ENCODE data around the gene SH3BP2.
"Not testable (repeated sequence)": the region's sequence is repeated elsewhere in the genome, so short reads cannot be mapped to it uniquely, and the experiment has no call there.

The SH3BP2 gene

DNA sequence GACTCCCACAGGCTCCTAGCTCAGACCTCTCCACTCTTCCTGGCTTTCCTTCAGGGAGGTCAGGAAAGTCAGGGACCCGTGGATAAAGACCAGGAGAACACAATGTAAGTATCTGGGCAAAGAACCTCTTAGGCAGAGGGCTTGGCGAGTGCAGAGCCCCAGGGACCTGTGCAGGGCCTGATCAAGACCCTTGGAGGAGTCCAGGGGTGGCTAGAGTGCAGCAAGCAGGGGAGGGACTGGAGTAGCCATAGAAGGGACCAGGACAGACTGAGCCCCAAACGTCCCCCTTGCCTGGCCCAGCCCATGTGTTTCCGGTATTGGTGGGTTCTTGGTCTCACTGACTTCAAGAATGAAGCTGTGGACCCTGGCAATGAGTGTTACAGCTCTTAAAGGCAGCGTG is 30.8 kb upstream of the SH3BP2 start:
- no peak for DNase-seq

DNA sequence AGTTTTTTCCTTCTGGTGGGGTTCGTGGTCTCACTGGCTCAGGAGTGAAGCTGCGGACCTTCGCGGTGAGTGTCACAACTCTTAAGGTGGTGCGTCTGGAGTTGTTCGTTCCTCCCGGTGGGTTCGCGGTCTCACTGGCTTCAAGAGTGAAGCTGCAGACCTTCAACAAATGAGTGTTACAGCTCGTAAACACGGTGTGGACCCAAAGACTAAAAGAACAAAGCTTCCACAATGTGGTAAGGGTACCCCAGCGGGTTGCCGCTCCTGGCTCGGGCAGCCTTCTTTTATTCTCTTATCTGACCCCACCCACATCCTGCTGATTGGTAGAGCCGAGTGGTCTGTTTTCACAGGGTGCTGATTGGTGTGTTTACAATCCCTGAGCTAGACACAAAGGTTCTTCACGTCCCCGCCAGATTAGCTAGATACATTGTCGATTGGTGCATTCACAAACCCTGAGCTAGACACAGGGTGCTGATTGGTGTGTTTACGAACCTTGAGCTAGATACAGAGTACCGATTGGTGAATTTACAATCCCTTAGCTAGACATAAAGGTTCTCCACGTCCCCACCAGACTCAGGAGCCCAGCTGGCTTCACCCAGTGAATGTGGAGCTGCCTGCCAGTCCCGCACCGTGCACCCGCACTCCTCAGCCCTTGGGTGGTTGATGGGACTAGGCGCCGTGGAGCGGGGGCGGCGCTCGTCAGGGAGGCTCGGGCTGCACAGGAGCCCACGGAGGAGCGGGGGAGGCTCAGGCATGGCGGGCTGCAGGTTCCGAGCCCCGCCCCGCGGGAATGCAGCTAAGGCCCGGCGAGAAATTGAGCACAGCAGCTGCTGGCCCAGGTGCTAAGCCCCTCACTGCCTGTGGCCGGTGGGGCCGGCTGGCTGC is 30.2 kb upstream of the SH3BP2 start:
- not testable (repeated sequence) for DNase-seq

DNA sequence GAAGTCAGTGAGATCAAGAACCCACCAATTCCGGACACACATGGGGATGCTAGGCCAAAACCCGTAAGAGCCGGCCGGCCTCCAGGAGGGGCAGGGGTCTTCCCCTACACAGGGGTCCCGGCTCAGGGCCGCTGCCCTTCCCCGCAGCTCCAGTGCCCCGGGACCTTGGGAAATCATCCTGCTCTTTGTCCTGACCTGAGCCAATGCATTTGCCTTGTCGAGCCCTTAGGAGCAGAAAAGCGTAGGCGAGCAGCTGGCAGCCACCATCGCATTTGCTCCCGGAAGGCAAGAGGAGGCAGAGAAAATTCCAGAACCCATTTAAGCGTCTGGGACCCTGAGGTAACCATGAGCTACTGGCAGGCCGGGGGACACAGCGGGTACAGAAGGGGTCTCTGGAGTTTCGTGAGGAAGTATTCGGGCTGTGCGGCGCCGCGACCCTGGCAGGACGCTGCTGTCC is 29.3 kb upstream of the SH3BP2 start:
- peak in 1 of 51 donors; percentile 15 for DNase-seq

DNA sequence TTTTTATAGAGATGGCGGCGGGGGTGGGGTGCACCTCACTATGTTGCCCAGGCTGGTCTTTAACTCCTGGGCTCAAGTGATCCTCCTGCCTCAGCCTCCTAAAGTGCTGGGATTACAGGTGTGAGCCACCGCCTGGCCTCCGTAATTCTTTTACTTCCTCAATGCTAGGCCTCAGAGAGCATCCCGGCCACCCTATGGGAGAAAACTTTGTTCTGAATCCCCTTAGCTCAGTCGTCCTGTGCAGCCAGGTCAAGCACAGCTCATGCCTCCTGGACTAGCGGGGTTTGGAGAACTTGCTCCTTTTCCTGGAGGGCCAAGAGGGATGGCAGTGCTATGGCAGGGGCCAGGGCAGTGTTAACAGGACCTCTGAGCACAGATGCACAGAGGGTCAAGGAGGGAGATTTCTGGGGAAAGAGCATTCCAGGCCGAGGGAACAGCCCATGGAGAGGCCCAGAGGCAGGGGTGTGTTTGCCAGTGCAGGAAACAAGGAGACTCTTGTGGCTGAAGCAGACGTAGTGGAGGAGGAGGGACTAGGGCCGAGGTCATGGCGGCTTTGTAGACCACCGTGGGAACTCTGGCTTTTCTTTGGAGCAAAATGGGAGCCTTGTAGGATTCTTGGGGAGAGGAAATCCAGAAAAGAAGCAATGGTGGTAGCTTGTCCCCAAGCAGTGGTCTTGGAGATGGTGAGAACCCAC is 26.9 kb upstream of the SH3BP2 start:
- DNase-seq = no peak

DNA sequence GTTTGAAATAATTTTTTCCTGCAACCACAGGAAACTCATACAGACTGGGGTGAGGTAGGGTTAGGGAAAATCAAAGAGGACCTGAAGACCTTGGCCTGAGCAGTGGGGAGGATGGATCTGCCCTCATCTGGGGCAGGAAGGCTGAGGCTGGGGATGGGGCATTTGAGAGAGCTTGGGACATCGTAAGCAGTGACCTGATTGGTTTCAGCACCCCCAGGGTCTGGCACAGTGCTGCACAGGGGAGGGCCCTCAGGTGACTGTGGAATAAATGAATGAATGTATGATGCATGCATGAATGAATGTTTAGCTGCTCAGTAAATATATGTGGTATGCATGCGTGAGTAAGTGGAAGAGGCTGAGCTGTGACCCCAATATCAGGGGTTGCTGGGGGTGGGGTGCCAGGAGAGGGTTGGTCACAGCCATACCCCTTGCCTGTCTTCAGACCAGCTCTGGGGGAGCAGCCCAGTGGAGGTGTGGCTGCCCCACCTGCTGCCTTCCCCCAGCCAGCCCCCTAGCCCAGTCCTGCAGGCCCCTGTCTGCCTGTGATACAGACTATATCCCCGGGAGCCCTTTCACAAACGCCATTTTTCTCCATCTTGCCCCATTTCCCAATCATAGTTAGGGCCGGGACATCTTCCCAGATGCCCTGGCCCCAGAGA is 25.7 kb upstream of the SH3BP2 start:
- DNase-seq = no peak

DNA sequence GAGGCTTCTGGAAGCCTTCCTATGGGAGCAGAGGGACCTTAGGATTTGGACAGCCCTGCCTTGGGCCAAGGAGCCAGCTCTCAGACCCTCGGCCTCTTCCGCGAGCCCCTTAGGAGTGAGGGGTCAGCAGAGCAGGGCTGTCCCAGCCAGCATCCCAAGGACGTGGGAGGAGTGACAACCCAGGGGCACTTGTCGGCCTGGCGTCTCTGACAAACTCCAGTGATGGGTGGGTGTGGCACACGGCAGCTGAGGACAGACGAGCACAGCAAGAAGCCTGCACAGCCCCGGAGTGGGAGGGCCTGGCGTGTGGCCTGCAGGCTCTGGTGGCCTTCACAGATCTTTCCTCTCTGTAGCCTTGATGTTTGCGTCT is 25.2 kb upstream of the SH3BP2 start:
- no peak for DNase-seq

DNA sequence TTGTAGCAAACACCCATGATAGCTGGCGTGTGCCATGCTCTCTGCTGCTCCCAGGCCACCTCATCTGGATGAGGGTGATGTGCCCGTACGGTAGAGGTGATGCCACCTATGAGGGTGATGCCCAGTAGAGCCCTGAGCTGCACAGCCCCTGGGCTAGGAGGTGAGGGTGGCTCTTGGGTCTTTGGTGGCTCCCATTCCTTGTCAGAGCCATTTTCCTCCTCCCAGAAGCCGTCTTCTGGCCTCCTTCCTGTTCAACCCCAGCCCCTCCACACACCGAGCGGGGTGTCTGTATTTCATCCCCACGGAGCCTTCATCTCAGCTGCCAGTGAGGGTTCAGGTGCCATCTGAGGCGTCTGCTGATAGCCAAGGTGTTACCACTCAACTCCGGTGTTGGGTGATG is 24.8 kb upstream of the SH3BP2 start:
- DNase-seq = no peak

DNA sequence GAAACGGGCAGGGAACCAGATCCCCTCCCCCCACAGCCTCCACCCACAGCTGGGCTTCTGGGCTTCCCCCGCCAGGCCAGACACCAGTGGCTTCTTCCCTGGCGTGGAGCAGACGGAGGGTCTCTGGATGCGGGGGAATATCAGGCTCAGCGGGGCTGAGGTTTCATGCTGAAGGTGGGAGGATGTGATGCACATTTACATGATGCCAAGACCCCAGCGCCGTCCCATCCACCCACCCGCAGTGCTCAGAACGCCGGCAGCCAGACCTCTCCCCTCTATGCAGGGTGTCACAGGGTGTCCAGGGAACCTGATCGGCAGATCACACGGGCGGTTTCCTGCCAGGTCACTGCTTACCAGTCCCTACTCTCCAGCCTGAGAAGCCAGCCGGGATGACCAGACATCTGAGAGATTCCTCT is 24.0 kb upstream of the SH3BP2 start:
- DNase-seq = no peak

DNA sequence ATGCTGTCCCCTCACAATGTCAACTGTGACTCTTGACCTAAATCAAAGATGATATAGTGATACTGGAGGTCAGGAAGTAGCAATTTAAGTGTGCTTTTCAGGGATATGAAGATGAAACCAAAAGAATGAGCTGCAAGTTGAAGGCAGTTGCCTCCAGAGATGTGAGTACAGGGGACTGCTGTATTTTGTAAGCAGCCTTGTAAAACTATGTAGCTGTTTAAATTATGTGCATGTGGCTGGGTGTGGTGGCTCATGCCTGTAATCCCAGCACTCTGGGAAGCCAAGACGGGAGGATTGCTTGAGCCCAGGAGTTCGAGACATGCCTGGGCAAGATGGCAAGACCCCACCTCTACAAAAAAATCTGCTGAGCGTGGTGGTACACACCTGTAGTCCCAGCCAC is 21.6 kb upstream of the SH3BP2 start:
- no peak for DNase-seq

DNA sequence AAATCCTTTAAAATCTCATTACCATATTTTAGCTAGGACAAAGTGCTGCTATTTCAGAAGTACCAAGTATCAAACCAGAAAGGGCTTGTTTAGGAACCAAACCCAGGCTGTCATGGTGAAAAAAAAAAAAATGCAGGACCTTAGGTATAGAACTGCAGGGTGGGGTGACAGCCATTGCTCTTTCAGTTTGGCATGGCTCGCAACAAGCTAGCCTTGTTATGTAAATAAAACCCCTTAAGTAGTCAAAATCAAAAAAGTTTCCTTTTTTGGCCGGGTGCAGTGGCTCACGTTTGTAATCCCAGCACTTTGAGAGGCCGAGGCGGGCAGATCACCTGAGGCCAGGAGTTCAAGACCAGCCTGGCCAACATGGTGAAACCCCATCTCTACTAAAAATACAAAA is 12.2 kb upstream of the SH3BP2 start:
- DNase-seq = not testable (repeated sequence)

DNA sequence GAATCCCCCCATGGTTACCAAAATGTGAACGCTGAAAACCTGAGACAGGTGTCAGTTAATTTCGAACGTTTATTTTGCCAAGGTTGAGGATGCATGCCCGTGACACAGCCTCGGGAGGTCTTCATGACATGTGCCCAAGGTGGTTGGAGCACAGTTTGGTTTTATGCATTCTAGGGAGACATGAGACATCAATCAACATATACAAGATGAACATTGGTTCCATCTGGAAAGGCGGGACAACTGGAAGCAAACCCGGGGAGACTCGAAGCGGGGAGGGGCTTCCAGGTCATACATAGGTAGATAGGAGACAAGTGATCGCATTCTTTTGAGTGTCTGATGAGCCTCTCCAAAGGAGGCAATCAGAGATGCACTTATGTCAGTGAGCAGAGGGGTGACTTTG is 11.0 kb upstream of the SH3BP2 start:
- DNase-seq = no peak

DNA sequence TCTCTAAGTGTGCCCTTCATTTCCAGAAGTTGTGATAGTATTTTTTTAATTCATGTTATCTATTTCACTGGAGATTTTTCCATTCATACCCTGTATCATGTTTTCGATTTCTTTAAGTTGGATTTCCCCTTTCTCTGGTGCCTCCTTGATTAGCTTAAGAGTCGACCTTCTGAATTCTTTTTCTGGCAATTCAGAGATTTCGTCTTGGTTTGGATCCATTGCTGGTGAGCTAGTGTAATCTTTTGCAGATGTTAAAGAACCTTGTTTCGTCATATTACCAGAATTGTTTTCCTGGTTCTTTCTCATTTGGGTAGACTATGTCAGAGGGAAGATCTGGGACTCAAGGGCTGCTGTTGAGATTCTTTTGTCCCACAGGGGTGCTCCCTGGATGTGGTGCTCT is 9.1 kb upstream of the SH3BP2 start:
- DNase-seq = no peak

DNA sequence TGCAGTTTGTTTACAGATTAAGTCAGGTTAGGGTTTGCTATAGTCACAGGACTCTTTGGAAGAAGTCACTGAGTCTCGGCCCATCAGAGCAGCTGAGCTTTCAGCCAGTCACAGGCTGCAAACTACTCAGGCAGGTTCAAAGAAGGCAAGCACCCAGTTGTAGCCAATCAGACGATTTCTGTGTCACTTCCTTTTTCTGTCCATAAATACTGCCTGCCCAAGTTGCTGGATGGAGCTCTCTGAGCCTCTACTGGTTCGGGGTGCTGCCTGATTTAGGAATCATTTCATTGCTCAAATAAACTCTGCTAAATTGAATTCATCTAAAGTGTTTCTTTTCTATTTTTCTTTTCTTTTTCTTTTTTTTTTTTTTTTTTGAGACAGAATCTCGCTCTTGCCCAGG is 7.3 kb upstream of the SH3BP2 start:
- no peak for DNase-seq

DNA sequence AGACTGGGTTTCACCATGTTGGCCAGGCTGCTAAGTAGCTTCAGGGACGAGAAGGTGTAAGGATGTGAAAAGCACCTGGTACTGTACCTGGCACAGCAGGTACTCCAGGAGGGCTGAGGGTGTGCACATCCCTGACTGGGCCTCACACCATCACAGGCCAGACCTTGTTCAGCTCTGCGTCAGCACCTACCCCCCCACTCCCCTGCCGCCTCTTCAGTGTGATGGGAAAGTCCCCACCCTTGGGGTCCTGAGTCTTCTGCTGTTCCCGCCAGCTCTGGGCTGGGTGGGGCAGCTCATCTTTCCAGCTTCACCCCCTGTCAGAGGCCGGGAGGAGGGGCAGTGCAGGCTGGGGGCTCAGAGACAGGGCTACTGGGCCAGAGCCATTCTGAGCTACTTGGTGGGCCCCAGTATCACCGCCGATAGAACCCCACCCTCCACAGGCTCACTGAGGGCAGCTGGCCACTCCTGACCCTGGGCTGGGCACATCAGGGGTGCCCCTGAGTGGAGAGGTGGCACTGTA is 6.7 kb upstream of the SH3BP2 start:
- DNase-seq = no peak

DNA sequence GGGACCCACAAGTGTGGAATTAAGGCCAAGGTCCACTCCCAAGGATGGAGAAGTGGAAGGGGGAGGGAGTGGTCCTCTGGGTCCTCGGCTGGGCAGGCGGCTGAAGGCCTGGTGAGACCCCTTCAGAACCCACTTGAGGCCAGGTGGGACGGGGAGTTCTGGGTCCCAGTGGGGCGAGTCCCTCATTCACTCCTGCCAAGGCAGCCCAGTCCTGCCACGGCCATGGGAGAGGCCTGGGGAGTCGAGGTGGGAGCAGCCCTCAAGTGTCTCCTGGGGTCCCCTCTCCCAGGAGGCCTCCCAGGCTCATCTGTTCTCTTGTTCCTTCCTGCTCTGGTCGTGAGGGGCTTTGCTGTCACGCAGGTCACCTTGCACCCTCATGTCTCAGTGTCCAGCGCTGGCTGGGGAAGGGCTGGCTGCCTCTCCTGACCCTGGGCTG is 6.1 kb upstream of the SH3BP2 start:
- no peak for DNase-seq

DNA sequence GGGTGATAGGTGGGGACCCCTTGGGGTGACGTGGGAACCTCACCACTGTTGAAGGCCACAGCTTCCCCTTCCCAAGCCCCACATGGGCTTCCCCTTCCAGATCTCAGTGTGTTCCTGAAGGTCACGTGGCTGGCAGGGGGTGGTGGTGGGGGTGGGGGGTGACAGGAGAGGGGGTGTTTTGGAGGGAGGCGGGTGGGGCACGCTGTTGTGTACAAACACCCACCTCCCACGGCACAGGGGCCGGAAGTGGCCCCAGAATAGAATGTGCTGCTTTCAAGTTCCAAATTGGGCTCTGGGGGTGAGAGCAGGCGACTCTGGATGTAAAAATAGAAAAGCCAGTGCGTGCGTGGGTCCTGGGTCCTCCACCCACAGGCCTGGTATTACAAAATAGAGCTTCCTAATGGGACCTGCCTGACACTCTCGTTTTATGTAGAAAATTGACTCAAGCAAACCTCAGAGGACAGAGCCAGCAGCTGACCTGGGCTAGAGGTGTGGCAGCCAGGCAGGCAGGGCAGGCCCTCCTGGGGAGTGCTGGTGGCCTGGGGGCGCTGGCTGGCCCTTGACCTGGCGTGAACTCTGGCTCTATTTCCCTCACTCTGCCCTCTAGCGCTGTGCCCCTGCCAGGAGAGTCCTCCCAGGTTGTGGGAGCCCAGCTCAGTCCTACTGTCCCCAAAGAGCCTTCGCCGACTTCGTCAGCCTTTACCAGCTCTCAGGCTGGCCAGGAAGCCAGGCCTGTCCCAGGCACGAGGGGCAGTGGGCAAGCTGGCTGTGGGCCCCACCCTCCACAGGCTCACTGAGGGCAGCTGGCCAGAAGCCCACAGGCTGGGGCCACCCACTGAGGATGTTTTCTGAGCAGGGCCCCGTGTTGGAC is 5.4 kb upstream of the SH3BP2 start:
- peak in 1 of 51 donors; percentile 54 for DNase-seq

DNA sequence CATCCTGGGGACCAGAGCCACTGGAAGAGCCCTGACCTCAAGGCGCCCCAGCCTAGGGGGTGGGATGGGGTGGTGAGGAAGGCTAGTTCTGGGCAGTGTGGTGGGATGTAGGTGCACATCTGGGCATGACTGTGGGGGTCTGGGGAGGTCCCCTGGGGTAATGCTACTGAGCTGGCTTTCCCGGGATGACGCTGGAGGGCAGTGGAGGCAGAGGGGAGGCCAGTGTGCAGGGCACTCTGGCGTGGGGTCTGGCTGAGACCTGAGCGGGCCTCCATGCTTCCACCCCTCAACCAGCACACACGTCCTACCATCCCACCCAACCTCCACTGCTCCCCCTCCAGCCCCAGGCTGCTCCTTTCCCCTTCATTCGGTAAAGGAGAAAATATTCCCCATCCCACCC is 4.8 kb upstream of the SH3BP2 start:
- no peak for DNase-seq

DNA sequence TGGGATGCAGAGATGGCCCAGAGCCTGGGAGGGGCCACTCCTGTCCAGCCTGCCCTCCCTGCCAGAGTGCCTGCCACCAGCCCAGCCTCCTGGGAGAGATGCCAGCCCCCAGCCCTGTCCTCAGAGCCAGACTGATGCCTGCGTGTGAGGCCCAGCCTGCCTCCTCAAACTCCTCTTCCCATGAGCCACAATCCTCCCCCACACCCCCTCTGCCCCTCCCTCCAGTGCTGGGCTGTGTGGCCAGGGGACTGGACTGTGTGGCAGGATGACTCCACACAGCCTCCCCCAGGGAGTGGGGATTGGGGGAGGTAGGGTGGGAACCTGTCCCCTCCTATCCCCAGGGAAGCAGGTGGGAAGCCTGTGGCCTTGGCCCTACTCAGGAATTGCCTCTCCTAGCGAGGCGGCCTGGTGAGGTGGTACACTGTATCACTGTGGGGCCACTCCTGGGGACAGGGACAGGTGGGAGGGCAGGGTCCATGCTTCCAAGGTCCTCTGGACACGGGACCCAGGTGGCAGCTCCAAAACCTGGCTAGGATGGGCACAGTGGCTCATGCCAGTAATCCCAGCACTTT is 4.3 kb upstream of the SH3BP2 start:
- peak in 28 of 51 donors; percentile 18 to 77 (median 59) for DNase-seq

DNA sequence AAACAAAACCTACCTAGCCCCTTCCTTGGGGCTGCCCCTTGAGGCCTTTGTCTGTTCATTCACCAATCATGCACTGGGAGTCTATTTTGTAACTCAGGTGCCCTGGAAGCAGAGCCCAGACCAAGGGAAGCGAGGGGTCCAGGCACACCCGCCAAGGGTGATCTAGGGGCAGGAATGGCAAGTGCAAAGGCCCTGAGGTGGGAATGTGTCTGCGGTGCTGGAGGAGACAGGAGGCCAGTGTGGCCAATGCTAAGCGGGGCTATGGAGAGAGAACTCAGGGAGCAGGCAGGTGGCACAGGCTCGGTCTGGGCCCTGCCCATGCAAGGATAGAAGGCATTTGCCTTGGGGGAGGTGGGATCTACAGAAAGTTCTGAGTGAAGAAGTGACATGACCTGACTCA is 3.5 kb upstream of the SH3BP2 start:
- no peak for DNase-seq

DNA sequence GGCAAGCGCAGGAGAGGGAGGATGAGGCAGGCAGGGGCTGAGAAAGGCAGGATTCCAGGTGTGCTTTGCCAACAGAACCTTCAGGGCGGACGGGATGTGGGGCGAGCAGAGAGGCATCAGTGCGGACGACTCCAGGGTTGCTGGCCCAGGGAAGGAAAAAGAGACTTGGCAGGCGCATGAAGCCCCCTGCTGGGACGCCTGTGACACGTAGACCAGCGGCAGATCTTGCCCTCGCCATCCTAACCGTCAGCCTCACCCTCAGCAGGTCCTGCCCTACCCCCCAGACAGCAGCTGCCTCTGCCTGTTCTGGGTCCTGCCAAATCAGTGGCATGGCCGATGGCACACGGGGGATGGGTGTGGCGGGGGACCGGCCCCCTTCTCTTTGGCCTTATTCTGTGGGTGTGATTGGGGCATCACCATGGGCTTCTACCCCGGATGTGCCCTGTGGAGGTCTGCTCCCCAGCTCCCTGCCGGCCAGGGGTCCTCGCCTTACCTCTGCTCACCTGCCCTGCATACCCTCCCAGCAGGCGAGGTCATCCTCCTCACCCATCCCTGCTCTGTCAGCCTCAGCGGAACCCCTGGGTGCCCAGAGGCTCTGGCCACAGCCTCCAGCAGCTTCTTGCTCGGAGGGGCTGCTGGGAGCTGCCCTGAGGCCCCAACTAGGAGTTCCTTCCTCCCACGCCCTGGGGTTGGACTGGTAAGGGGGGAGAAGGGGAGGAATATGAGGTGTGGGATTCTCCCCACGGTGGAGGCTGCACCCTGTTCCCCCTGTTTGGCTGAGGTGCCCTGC is 2.9 kb upstream of the SH3BP2 start:
- no peak for DNase-seq

All from hypothalamus (tissue), 51 donors.